ENCODE data around the gene USP5. TPM values are rescaled to one million over a fixed set of nuclear protein-coding genes. Genes with fewer than 3 reads are reported as not detected.

USP5 gene
- polyA plus RNA-seq, 1 of the 3 experiments (the other 2 are of a cell fraction), result 97.2 TPM

DNA sequence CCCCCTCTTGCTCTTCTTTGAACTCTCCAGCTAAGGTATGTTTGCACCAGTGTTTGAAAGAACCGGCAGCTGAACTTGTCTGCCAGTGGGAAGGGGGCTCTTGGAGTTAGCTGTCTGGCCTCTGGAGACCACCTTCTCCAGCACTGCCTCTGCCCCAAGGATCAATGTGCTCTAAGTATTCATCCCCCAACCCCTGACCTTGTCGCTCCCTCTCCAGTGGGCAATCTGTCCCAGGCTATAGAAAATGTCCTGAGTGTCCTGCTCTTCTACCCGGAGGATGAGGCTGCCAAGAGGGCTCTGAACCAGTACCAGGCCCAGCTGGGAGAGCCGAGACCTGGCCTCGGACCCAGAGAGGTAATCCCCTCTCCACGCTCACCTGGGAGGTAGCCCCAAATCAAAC is 21.0 kb upstream of the USP5 start (continued):
- TF ChIP-seq, protein P1, sequence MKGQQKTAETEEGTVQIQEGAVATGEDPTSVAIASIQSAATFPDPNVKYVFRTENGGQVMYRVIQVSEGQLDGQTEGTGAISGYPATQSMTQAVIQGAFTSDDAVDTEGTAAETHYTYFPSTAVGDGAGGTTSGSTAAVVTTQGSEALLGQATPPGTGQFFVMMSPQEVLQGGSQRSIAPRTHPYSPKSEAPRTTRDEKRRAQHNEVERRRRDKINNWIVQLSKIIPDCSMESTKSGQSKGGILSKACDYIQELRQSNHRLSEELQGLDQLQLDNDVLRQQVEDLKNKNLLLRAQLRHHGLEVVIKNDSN (IDR thresholded peaks at IDR 0.05; ENCODE audit: borderline replicate concordance, low read depth), result no peak
- TF ChIP-seq RCOR1 (IDR thresholded peaks at IDR 0.05; ENCODE audit: low read length), result no peak
- no peak for TF ChIP-seq MEF2A (IDR thresholded peaks at IDR 0.05; ENCODE audit: borderline replicate concordance, low read depth)
- TF ChIP-seq NFIC (IDR thresholded peaks at IDR 0.05; ENCODE audit: borderline replicate concordance), result no peak
- TF ChIP-seq TAF1 (IDR thresholded peaks at IDR 0.05; ENCODE audit: borderline replicate concordance, low read depth, low read length), result no peak
- TF ChIP-seq EZH2phosphoT487 (IDR thresholded peaks at IDR 0.05; ENCODE audit: borderline replicate concordance, low read depth), result no peak
- TF ChIP-seq CHD2 (IDR thresholded peaks at IDR 0.05; ENCODE audit: low read length, partially characterized antibody), result no peak

DNA sequence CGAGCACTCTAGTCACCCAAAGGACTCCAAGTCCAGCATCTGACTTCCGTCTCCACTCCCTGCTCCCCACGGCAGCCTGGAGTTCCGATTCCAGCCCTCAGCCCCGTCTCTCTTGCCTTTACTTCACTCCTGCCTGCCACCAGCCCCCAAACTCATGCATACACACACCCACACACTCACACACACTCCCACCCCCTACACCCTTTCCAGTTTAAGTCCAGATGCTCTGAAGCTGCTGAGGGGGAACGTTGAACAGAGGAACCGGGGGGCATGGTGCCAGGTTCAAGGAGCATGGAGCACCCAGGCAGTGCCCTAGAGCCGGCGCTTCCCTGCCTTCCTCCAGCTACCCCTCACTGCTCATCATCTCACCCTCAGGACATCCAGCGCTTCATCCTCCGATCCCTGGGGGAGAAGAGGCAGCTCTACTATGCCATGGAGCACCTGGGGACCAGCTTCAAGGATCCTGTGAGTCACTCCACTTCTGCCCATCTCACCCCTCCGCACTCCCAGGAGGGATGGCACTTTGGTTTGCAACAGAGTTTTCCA is 20.4 kb upstream of the USP5 start:
- no peak overlapping the region for H3K27ac ChIP-seq (ENCODE audit: low read depth in 2 of 2, low read length in 1 of 2)
- no peak for DNase-seq
- no peak overlapping the region for H3K4me3 ChIP-seq (ENCODE audit: low read depth in 2 of 2, low read length in 1 of 2)
- H4K20me1 ChIP-seq (ENCODE audit: insufficient read depth), result 0 out of 2 replicates have a peak, but pooled peaks cover 11% of the 10 kb centered on the region
- no peak overlapping the region for H2AFZ ChIP-seq (ENCODE audit: low read depth)
- peaks cover 31% of the 10 kb centered on the region for H3K79me2 ChIP-seq (ENCODE audit: insufficient read depth)
- no peak overlapping the region for H3K4me2 ChIP-seq
- no peaks in the 10 kb centered on the region for H3K9me2 ChIP-seq
- ChIA-PET CTCF (interaction anchor here (0.7 to 14.1 kb wide), 6 partner anchors 16 to 229 kb away, joined by 3 to 246 read pairs (median 3); partner anchors contain the start of genes CDCA3, GNB3, MLF2 and USP5), POLR2A (interaction anchor here (2.0 to 4.0 kb wide), 2 partner anchors 21 kb away, joined by 5 to 25 read pairs; partner anchors contain the start of genes CDCA3 and USP5)
- no peaks in the 10 kb centered on the region for H3K27me3 ChIP-seq (ENCODE audit: insufficient read depth)
- peaks cover 32 to 40% of the 10 kb centered on the region in 2 experiments for H3K36me3 ChIP-seq (replicated peaks in 1 of 2; ENCODE audit: control insufficient read depth in 1 of 2, insufficient read depth in 2 of 2, low read length in 1 of 2)
- no peak overlapping the region for H3K9ac ChIP-seq
- no peaks in the 10 kb centered on the region for H3K9me3 ChIP-seq
- 96% methylated on average over 12 of the region's 12 CpGs for WGBS (ENCODE audit: low lambda C conversion rate)
- H3F3A ChIP-seq (replicated peaks; ENCODE audit: insufficient read depth), result peaks cover 4% of the 10 kb centered on the region
- peaks cover 5 to 23% of the 10 kb centered on the region in 2 experiments; a peak in 2 of 4 replicates for H3K4me1 ChIP-seq (ENCODE audit: control insufficient read depth in 1 of 2, insufficient read depth in 2 of 2, low read depth in 1 of 2, low read length in 1 of 2)
- TF ChIP-seq JUND (IDR thresholded peaks at IDR 0.05) (no peak), NRF1 (IDR thresholded peaks at IDR 0.05; ENCODE audit: low read depth, low read length) (no peak), EP300 (IDR thresholded peaks at IDR 0.05; ENCODE audit: borderline replicate concordance in 1 of 2, low read depth in 1 of 2, low read length in 1 of 2) (no peak), FOXM1 (IDR thresholded peaks at IDR 0.05; ENCODE audit: low read depth) (no peak), NFIC (IDR thresholded peaks at IDR 0.05; ENCODE audit: borderline replicate concordance) (no peak), ELF1 (IDR thresholded peaks at IDR 0.05) (no peak), RXRA (IDR thresholded peaks at IDR 0.05; ENCODE audit: borderline replicate concordance, low read depth) (no peak), TCF12 (IDR thresholded peaks at IDR 0.05) (no peak), YY1 (IDR thresholded peaks at IDR 0.05; ENCODE audit: low read depth) (no peak), GABPA (IDR thresholded peaks at IDR 0.05; ENCODE audit: low read depth) (no peak), FOXJ3 (CRISPR knock-in tag; IDR thresholded peaks at IDR 0.05) (no peak), SMC3 (IDR thresholded peaks at IDR 0.05; ENCODE audit: low read depth, low read length) (no peak)
- TF ChIP-seq, protein P2, sequence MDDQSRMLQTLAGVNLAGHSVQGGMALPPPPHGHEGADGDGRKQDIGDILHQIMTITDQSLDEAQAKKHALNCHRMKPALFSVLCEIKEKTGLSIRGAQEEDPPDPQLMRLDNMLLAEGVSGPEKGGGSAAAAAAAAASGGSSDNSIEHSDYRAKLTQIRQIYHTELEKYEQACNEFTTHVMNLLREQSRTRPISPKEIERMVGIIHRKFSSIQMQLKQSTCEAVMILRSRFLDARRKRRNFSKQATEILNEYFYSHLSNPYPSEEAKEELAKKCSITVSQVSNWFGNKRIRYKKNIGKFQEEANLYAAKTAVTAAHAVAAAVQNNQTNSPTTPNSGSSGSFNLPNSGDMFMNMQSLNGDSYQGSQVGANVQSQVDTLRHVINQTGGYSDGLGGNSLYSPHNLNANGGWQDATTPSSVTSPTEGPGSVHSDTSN (IDR thresholded peaks at IDR 0.05), result no peak
- TF ChIP-seq, protein P3, sequence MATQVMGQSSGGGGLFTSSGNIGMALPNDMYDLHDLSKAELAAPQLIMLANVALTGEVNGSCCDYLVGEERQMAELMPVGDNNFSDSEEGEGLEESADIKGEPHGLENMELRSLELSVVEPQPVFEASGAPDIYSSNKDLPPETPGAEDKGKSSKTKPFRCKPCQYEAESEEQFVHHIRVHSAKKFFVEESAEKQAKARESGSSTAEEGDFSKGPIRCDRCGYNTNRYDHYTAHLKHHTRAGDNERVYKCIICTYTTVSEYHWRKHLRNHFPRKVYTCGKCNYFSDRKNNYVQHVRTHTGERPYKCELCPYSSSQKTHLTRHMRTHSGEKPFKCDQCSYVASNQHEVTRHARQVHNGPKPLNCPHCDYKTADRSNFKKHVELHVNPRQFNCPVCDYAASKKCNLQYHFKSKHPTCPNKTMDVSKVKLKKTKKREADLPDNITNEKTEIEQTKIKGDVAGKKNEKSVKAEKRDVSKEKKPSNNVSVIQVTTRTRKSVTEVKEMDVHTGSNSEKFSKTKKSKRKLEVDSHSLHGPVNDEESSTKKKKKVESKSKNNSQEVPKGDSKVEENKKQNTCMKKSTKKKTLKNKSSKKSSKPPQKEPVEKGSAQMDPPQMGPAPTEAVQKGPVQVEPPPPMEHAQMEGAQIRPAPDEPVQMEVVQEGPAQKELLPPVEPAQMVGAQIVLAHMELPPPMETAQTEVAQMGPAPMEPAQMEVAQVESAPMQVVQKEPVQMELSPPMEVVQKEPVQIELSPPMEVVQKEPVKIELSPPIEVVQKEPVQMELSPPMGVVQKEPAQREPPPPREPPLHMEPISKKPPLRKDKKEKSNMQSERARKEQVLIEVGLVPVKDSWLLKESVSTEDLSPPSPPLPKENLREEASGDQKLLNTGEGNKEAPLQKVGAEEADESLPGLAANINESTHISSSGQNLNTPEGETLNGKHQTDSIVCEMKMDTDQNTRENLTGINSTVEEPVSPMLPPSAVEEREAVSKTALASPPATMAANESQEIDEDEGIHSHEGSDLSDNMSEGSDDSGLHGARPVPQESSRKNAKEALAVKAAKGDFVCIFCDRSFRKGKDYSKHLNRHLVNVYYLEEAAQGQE (IDR thresholded peaks at IDR 0.05; ENCODE audit: low read depth, low read length), result no peak
- TF ChIP-seq, protein P4, sequence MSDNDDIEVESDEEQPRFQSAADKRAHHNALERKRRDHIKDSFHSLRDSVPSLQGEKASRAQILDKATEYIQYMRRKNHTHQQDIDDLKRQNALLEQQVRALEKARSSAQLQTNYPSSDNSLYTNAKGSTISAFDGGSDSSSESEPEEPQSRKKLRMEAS (IDR thresholded peaks at IDR 0.05; ENCODE audit: low read depth), result no peak
- TF ChIP-seq, protein P5, sequence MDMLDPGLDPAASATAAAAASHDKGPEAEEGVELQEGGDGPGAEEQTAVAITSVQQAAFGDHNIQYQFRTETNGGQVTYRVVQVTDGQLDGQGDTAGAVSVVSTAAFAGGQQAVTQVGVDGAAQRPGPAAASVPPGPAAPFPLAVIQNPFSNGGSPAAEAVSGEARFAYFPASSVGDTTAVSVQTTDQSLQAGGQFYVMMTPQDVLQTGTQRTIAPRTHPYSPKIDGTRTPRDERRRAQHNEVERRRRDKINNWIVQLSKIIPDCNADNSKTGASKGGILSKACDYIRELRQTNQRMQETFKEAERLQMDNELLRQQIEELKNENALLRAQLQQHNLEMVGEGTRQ (IDR thresholded peaks at IDR 0.05; ENCODE audit: borderline replicate concordance, low read depth, low read length), result no peak
- TF ChIP-seq, protein P6, sequence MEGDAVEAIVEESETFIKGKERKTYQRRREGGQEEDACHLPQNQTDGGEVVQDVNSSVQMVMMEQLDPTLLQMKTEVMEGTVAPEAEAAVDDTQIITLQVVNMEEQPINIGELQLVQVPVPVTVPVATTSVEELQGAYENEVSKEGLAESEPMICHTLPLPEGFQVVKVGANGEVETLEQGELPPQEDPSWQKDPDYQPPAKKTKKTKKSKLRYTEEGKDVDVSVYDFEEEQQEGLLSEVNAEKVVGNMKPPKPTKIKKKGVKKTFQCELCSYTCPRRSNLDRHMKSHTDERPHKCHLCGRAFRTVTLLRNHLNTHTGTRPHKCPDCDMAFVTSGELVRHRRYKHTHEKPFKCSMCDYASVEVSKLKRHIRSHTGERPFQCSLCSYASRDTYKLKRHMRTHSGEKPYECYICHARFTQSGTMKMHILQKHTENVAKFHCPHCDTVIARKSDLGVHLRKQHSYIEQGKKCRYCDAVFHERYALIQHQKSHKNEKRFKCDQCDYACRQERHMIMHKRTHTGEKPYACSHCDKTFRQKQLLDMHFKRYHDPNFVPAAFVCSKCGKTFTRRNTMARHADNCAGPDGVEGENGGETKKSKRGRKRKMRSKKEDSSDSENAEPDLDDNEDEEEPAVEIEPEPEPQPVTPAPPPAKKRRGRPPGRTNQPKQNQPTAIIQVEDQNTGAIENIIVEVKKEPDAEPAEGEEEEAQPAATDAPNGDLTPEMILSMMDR (IDR thresholded peaks at IDR 0.05), result no peak
